ENCODE data around the gene CLK2. TPM values are rescaled to one million over a fixed set of nuclear protein-coding genes. Genes with fewer than 3 reads are reported as not detected.

Gene CLK2
- total and polyA plus RNA-seq, 2 of the 13 experiments (the other 11 are each of a cell fraction or from before 2014, with no cell fraction given), result 20.1 to 73.5 TPM

DNA sequence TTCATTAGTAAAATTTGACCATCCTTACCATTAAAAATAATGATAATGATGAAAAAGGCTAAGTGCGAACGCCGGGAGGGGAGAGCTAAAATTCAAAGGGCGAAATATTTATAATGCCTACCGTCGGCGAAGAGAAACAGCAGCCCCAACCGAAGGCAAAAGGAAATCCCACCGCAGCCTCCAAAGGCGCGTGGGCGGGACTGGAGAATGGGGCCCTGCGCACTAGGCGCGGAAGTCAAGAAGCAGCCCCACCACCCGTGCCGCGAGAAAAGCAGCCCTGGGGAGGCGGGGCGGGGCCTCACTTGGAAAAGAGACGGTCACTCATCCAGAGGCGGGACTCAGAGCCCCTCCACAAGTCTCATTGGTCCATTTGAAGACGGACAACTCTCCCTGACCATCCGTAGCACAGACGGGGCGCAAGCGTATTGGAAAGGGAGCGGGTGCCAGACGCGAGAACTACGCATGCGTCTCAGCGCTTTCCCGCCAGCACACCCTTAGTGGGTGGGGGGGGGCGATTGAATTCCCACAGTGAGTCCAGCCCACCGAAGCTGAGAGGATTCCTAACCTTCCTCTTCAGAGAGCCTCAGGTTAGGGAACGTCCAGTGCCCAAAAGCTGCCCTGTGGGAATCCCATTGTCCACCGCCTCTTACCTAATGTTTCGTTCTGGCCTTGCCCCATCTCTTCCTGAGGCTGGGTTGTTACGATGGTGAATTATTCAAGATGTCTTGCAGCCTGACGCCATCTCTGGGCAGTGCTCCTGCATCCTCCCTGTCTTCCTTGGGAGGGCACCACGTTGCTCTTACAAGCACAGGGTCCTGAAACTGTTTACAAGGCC lies 45.8 kb downstream of the CLK2 start (continued):
- TF ChIP-seq, protein P1, sequence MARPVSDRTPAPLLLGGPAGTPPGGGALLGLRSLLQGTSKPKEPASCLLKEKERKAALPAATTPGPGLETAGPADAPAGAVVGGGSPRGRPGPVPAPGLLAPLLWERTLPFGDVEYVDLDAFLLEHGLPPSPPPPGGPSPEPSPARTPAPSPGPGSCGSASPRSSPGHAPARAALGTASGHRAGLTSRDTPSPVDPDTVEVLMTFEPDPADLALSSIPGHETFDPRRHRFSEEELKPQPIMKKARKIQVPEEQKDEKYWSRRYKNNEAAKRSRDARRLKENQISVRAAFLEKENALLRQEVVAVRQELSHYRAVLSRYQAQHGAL (CRISPR knock-in tag; IDR thresholded peaks at IDR 0.05; ENCODE audit: not compliant biosample characterization), result no peak
- TF ChIP-seq SALL1 (CRISPR knock-in tag; IDR thresholded peaks at IDR 0.05) (0 out of 2 replicates have a peak, but pooled peaks have one; percentile 28), ZNF782 (CRISPR knock-in tag; IDR thresholded peaks at IDR 0.05; ENCODE audit: borderline replicate concordance) (no peak), FOXK1 (CRISPR knock-in tag; IDR thresholded peaks at IDR 0.05; ENCODE audit: borderline replicate concordance, low read depth) (no peak), TCF7 (IDR thresholded peaks at IDR 0.05; ENCODE audit: low read depth) (no peak), ZNF382 (CRISPR knock-in tag; IDR thresholded peaks at IDR 0.05; ENCODE audit: borderline replicate concordance) (no peak), ZNF296 (CRISPR knock-in tag; conservative IDR thresholded peaks at IDR 0.05) (no peak), ARHGAP35 (CRISPR knock-in tag; IDR thresholded peaks at IDR 0.05; ENCODE audit: borderline replicate concordance) (peak; percentile 63; the same call in 1 of the 2 replicates), BHLHE40 (IDR thresholded peaks at IDR 0.05; ENCODE audit: low read length) (peak; percentile 47; the same call in 1 of the 2 replicates), ZUFSP (CRISPR knock-in tag; IDR thresholded peaks at IDR 0.05; ENCODE audit: borderline replicate concordance) (no peak), ZNF891 (CRISPR knock-in tag; IDR thresholded peaks at IDR 0.05) (no peak; the same call in 1 of the 2 replicates), ZNF124 (CRISPR knock-in tag; IDR thresholded peaks at IDR 0.05) (0 out of 2 replicates have a peak, but pooled peaks have one; percentile 25), TFDP1 (CRISPR knock-in tag; IDR thresholded peaks at IDR 0.05; ENCODE audit: borderline replicate concordance) (peak; percentile 97), YY1 (IDR thresholded peaks at IDR 0.05; ENCODE audit: insufficient read depth, insufficient replicate concordance, low read depth, low read length) (peak; percentile 58)
- TF ChIP-seq, protein P2, sequence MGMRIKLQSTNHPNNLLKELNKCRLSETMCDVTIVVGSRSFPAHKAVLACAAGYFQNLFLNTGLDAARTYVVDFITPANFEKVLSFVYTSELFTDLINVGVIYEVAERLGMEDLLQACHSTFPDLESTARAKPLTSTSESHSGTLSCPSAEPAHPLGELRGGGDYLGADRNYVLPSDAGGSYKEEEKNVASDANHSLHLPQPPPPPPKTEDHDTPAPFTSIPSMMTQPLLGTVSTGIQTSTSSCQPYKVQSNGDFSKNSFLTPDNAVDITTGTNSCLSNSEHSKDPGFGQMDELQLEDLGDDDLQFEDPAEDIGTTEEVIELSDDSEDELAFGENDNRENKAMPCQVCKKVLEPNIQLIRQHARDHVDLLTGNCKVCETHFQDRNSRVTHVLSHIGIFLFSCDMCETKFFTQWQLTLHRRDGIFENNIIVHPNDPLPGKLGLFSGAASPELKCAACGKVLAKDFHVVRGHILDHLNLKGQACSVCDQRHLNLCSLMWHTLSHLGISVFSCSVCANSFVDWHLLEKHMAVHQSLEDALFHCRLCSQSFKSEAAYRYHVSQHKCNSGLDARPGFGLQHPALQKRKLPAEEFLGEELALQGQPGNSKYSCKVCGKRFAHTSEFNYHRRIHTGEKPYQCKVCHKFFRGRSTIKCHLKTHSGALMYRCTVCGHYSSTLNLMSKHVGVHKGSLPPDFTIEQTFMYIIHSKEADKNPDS (CRISPR knock-in tag; IDR thresholded peaks at IDR 0.05), result no peak
- TF ChIP-seq, protein P3, sequence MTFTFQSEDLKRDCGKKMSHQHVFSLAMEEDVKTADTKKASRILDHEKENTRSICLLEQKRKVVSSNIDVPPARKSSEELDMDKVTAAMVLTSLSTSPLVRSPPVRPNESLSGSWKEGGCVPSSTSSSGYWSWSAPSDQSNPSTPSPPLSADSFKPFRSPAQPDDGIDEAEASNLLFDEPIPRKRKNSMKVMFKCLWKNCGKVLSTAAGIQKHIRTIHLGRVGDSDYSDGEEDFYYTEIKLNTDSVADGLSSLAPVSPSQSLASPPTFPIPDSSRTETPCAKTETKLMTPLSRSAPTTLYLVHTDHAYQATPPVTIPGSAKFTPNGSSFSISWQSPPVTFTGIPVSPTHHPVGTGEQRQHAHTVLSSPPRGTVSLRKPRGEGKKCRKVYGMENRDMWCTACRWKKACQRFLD (CRISPR knock-in tag; IDR thresholded peaks at IDR 0.05; ENCODE audit: borderline replicate concordance), result peak; percentile 37; the same call in 1 of the 2 replicates
- TF ChIP-seq, protein P4, sequence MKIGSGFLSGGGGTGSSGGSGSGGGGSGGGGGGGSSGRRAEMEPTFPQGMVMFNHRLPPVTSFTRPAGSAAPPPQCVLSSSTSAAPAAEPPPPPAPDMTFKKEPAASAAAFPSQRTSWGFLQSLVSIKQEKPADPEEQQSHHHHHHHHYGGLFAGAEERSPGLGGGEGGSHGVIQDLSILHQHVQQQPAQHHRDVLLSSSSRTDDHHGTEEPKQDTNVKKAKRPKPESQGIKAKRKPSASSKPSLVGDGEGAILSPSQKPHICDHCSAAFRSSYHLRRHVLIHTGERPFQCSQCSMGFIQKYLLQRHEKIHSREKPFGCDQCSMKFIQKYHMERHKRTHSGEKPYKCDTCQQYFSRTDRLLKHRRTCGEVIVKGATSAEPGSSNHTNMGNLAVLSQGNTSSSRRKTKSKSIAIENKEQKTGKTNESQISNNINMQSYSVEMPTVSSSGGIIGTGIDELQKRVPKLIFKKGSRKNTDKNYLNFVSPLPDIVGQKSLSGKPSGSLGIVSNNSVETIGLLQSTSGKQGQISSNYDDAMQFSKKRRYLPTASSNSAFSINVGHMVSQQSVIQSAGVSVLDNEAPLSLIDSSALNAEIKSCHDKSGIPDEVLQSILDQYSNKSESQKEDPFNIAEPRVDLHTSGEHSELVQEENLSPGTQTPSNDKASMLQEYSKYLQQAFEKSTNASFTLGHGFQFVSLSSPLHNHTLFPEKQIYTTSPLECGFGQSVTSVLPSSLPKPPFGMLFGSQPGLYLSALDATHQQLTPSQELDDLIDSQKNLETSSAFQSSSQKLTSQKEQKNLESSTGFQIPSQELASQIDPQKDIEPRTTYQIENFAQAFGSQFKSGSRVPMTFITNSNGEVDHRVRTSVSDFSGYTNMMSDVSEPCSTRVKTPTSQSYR (CRISPR knock-in tag; IDR thresholded peaks at IDR 0.05; ENCODE audit: borderline replicate concordance), result peak; percentile 19; the same call in 1 of the 2 replicates

Measured in HepG2 (cell line).